IMR-90 (cell line): Measurements from ENCODE around the gene PI4KA. TPM values are rescaled to one million over a fixed set of nuclear protein-coding genes. Genes with fewer than 3 reads are reported as not detected.

Experiments used
- ATAC-seq: fragments of 200-7000 bp; cut with Tn5 transposase; 2 replicates; pipeline ENCODE4 v1.9.1; 2020; ENCODE audit warnings: low read depth, mild to moderate bottlenecking, moderate library complexity
- BruUV-seq: library from RNA; stranded (reverse); fragments of 400-500 nt; replicated peaks from 2 replicates; lab custom pipeline; 2021; lab: Mats Ljungman, UMichigan
- CTCF ChIA-PET: fragments of 300-600 bp; formaldehyde crosslinking; extraction: SDS; loops from one replicate; lab custom pipeline; 2021; ENCODE audit warnings: antibody characterized with exemption; lab: Yijun Ruan, JAX
- POLR2A ChIA-PET: fragments of 300-600 bp; sonication (Branson Sonifier 250); formaldehyde crosslinking; loops from one replicate; lab custom pipeline; 2022; ENCODE audit warnings: antibody characterized with exemption; ENCODE audit not compliant: unreplicated experiment; lab: Charles Lee
- DNase-seq: peaks from one replicate; pipeline ENCODE4 v3.0.0; 2013
- H2AFZ ChIP-seq: replicated peaks from 2 replicates; pipeline ENCODE3; 2013; ENCODE audit warnings: low read length, mild to moderate bottlenecking; ENCODE audit not compliant: poor library complexity
- H2AK5ac ChIP-seq: 2 replicates; pipeline ENCODE4 v1.6.1; 2013; ENCODE audit warnings: low read depth, low read length, inconsistent platforms
- H2AK9ac ChIP-seq: replicated peaks from 2 replicates; pipeline ENCODE3; 2013; ENCODE audit warnings: mild to moderate bottlenecking, low read depth, low read length, moderate library complexity; ENCODE audit not compliant: poor library complexity
- H2BK120ac ChIP-seq: 2 replicates; pipeline ENCODE4 v1.6.1; 2013; ENCODE audit warnings: low read depth, low read length, inconsistent platforms
- H2BK15ac ChIP-seq: 3 replicates; pipeline ENCODE4 v1.6.1; 2013; ENCODE audit warnings: low read depth, low read length, inconsistent platforms
- H2BK20ac ChIP-seq: 2 replicates; pipeline ENCODE4 v1.6.1; 2013; ENCODE audit warnings: low read depth, mild to moderate bottlenecking, inconsistent platforms, low read length, moderate library complexity
- H2BK5ac ChIP-seq: 2 replicates; pipeline ENCODE4 v1.6.1; 2013; ENCODE audit warnings: mild to moderate bottlenecking, low read depth, low read length, inconsistent platforms; ENCODE audit not compliant: poor library complexity, severe bottlenecking
- H3K14ac ChIP-seq: replicated peaks from 2 replicates; pipeline ENCODE4 v1.6.1; 2013; ENCODE audit warnings: low read depth, low read length, inconsistent platforms
- H3K18ac ChIP-seq: 2 replicates; pipeline ENCODE4 v1.6.1; 2013; ENCODE audit warnings: low read depth, low read length, control low read depth
- H3K23ac ChIP-seq: 2 replicates; pipeline ENCODE4 v1.6.1; 2013; ENCODE audit warnings: low read depth, low read length, inconsistent platforms
- H3K27ac ChIP-seq: 2 replicates; pipeline ENCODE4 v1.5.1; 2013; ENCODE audit warnings: mild to moderate bottlenecking, control low read depth, low read length; ENCODE audit not compliant: insufficient read depth
- H3K27me3 ChIP-seq: 2 replicates; pipeline ENCODE4 v1.6.1; 2013; ENCODE audit warnings: low read length; ENCODE audit not compliant: control insufficient read depth, insufficient read depth
- H3K36me3 ChIP-seq: 2 replicates; pipeline ENCODE4 v1.6.1; 2013; ENCODE audit warnings: low read length, mixed read lengths; ENCODE audit not compliant: control insufficient read depth, insufficient read depth
- H3K4ac ChIP-seq: 2 replicates; pipeline ENCODE4 v1.6.1; 2013; ENCODE audit warnings: low read depth, low read length, inconsistent platforms
- H3K4me1 ChIP-seq: 2 replicates; pipeline ENCODE4 v1.6.1; 2013; ENCODE audit warnings: low read length, mixed read lengths; ENCODE audit not compliant: control insufficient read depth, insufficient read depth
- H3K4me2 ChIP-seq: 2 replicates; pipeline ENCODE4 v1.6.1; 2013; ENCODE audit warnings: low read depth, mild to moderate bottlenecking, control low read depth, low read length, moderate library complexity
- H3K4me3 ChIP-seq: 2 replicates; pipeline ENCODE4 v1.5.1; 2013; ENCODE audit warnings: low read depth, mild to moderate bottlenecking, control low read depth, low read length, moderate library complexity; ENCODE audit not compliant: insufficient read depth
- H3K56ac ChIP-seq: 2 replicates; pipeline ENCODE4 v1.6.1; 2013; ENCODE audit warnings: low read length, inconsistent platforms; ENCODE audit not compliant: insufficient read depth; ENCODE audit errors: extremely low read depth
- H3K79me1 ChIP-seq, 2 experiments: 2 replicates each; pipeline ENCODE4 v1.6.1; 2013; ENCODE audit warnings: low read length in 2 of 2, inconsistent platforms in 1 of 2, low read depth in 1 of 2
- H3K9ac ChIP-seq: 2 replicates; pipeline ENCODE4 v1.6.1; 2013; ENCODE audit warnings: low read depth, low read length, control low read depth
- H3K9me1 ChIP-seq: 2 replicates; pipeline ENCODE4 v1.6.1; 2013; ENCODE audit warnings: low read length, inconsistent platforms; ENCODE audit not compliant: insufficient read depth
- H3K9me3 ChIP-seq: 2 replicates; pipeline ENCODE4 v1.6.1; 2013; ENCODE audit warnings: low read length; ENCODE audit not compliant: control insufficient read depth, insufficient read depth
- H4K20me1 ChIP-seq: 2 replicates; pipeline ENCODE4 v1.6.1; 2013; ENCODE audit warnings: low read length, inconsistent platforms; ENCODE audit not compliant: insufficient read depth
- H4K5ac ChIP-seq: 2 replicates; pipeline ENCODE4 v1.6.1; 2013; ENCODE audit warnings: mild to moderate bottlenecking, low read depth, low read length, control low read depth
- H4K8ac ChIP-seq, 2 experiments: 2 replicates each; pipeline ENCODE4 v1.6.1; 2013; ENCODE audit warnings: low read depth in 2 of 2, low read length in 2 of 2, control low read depth in 1 of 2, inconsistent platforms in 1 of 2
- H4K91ac ChIP-seq: 2 replicates; pipeline ENCODE4 v1.6.1; 2013; ENCODE audit warnings: low read depth, low read length, inconsistent platforms; ENCODE audit not compliant: insufficient read depth
- BHLHE40 ChIP-seq: fragments of 150-350 bp; IDR thresholded peaks from 2 replicates; pipeline ENCODE4 v1.6.1; 2016; ENCODE audit warnings: mild to moderate bottlenecking, low read depth, low read length
- CEBPB ChIP-seq: IDR thresholded peaks from 2 replicates; pipeline ENCODE4 v1.6.1; 2012; ENCODE audit warnings: low read depth, low read length, improper control_type of control experiment
- CHD1 ChIP-seq: IDR thresholded peaks from 2 replicates; pipeline ENCODE4 v1.6.1; 2012; ENCODE audit warnings: low read depth, low read length, improper control_type of control experiment
- CTCF ChIP-seq: conservative IDR thresholded peaks from 2 replicates; pipeline ENCODE4 v1.5.1; 2012; ENCODE audit warnings: mild to moderate bottlenecking, low read depth, low read length, improper control_type of control experiment
- FOS ChIP-seq: fragments of 150-350 bp; IDR thresholded peaks from 2 replicates; pipeline ENCODE4 v1.6.1; 2016; ENCODE audit warnings: low read depth, low read length
- MAFK ChIP-seq: IDR thresholded peaks from 2 replicates; pipeline ENCODE4 v1.6.1; 2012; ENCODE audit warnings: low read depth, low read length, improper control_type of control experiment
- MAZ ChIP-seq: IDR thresholded peaks from 2 replicates; pipeline ENCODE4 v1.6.1; 2012; ENCODE audit warnings: low read depth, mild to moderate bottlenecking, low read length, improper control_type of control experiment, moderate library complexity, borderline replicate concordance
- MXI1 ChIP-seq: IDR thresholded peaks from 2 replicates; pipeline ENCODE4 v1.6.1; 2012; ENCODE audit warnings: low read depth, mild to moderate bottlenecking, low read length, moderate library complexity, borderline replicate concordance
- NFE2L2 ChIP-seq: fragments of 150-350 bp; IDR thresholded peaks from 2 replicates; pipeline ENCODE4 v1.6.1; 2016; ENCODE audit warnings: low read depth, mild to moderate bottlenecking, low read length
- RAD21 ChIP-seq: IDR thresholded peaks from 2 replicates; pipeline ENCODE4 v1.6.1; 2012; ENCODE audit warnings: low read length, improper control_type of control experiment
- RCOR1 ChIP-seq: IDR thresholded peaks from 2 replicates; pipeline ENCODE4 v1.6.1; 2012; ENCODE audit warnings: mild to moderate bottlenecking, low read length, improper control_type of control experiment; ENCODE audit not compliant: insufficient replicate concordance
- RFX5 ChIP-seq: IDR thresholded peaks from 2 replicates; pipeline ENCODE4 v1.8.0; 2012; ENCODE audit warnings: low read depth, mild to moderate bottlenecking, low read length, moderate library complexity
- SMC3 ChIP-seq: fragments of 150-350 bp; IDR thresholded peaks from 2 replicates; pipeline ENCODE4 v1.6.1; 2016; ENCODE audit warnings: low read depth, mild to moderate bottlenecking, antibody characterized with exemption, low read length, moderate library complexity
- WGBS, 2 experiments: methylation state at CpG; one replicate each; pipeline versions ENCODE4 v1.1.5 to v1.1.7; 2013; ENCODE audit warnings: missing lambda C conversion rate in 2 of 2; ENCODE audit not compliant: insufficient read length in 1 of 2; ENCODE audit errors: extremely low coverage in 2 of 2; 5-methylcytosine and 5-hydroxymethylcytosine counted together
- dilution Hi-C: fragments of 300-500 bp; cut with HindIII; formaldehyde crosslinking; loops from one replicate; pipeline ENCODE4 v1.14.3; 2018; ENCODE audit warnings: low sequenced_read_pairs; ENCODE audit not compliant: unreplicated experiment
- in situ Hi-C: fragments of 300-500 bp; cut with MboI; formaldehyde crosslinking; loops from 3 replicates; pipeline ENCODE4 v1.14.3; 2019; ENCODE audit warnings: low sequenced_read_pairs, inconsistent platforms, mixed read lengths
- intact Hi-C: fragments of 100-400 bp; cut with micrococcal nuclease; formaldehyde crosslinking; loops from 2 replicates; pipeline ENCODE4 v1.10.0; 2022
- polyA plus RNA-seq, 3 experiments: library from polyadenylated mRNA; depleted of rRNA; stranded (reverse); fragments of >200 nt; gene quantifications; 2 replicates each; pipeline ENCODE4 v1.2.3, GENCODE V29; 2012; ENCODE audit warnings: low replicate concordance in 1 of 3
- total RNA-seq: library from RNA; depleted of rRNA; stranded (reverse); fragments of >200 nt; gene quantifications from 2 replicates; pipeline ENCODE4 v1.2.3, GENCODE V29; 2012
- TF ChIP-seq, protein P1 (sequence below): fragments of 150-350 bp; IDR thresholded peaks from 2 replicates; pipeline ENCODE4 v1.6.1; 2017; ENCODE audit warnings: mild to moderate bottlenecking, antibody characterized with exemption, low read length, low read depth

The PI4KA gene
- total and polyA plus RNA-seq, 2 of the 4 experiments (the other 2 are of a cell fraction), result 16.8 to 35.5 TPM

GRCh38 chr22:20740222-20740951, 118.2 kb downstream of the PI4KA start:
- Histone ChIP-seq H2AK5ac (no peak overlapping the region), H3K14ac (no peak overlapping the region), H4K91ac (no peak overlapping the region), H4K5ac (no peak overlapping the region), H3K27me3 (no peaks in the 10 kb centered on the region), H2BK20ac (no peak overlapping the region), H4K8ac (no peak overlapping the region), H3K9me1 (no peaks in the 10 kb centered on the region), H2AFZ (no peak overlapping the region), H3K27ac (no peak overlapping the region), H2BK120ac (no peak overlapping the region), H2AK9ac (no peak overlapping the region), H3K9ac (no peak overlapping the region), H2BK15ac (no peak overlapping the region), H3K79me1 (no peaks in the 10 kb centered on the region), H3K18ac (no peak overlapping the region), H3K4ac (no peak overlapping the region), H3K36me3 (peaks cover 36% of the 10 kb centered on the region), H2BK5ac (no peak overlapping the region), H4K20me1 (peaks cover 3% of the 10 kb centered on the region; the same call in 1 of the 2 replicates), H3K4me2 (no peak overlapping the region), H3K4me1 (no peaks in the 10 kb centered on the region), H3K56ac (no peak overlapping the region), H3K4me3 (no peak overlapping the region), H3K9me3 (no peaks in the 10 kb centered on the region), H3K23ac (no peak overlapping the region)
- ATAC-seq (no peak), DNase-seq (no peak)
- no peak for TF ChIP-seq SMC3
- TF ChIP-seq, protein P1, sequence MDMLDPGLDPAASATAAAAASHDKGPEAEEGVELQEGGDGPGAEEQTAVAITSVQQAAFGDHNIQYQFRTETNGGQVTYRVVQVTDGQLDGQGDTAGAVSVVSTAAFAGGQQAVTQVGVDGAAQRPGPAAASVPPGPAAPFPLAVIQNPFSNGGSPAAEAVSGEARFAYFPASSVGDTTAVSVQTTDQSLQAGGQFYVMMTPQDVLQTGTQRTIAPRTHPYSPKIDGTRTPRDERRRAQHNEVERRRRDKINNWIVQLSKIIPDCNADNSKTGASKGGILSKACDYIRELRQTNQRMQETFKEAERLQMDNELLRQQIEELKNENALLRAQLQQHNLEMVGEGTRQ, result no peak
- no peak for TF ChIP-seq MXI1
- no peak for TF ChIP-seq MAFK
- no peak for TF ChIP-seq RFX5
- TF ChIP-seq BHLHE40, result no peak
- no peak for TF ChIP-seq CTCF
- TF ChIP-seq MAZ, result no peak
- TF ChIP-seq CEBPB, result no peak
- no peak for TF ChIP-seq NFE2L2
- TF ChIP-seq FOS, result no peak
- TF ChIP-seq RCOR1, result no peak
- TF ChIP-seq CHD1, result no peak
- TF ChIP-seq RAD21, result no peak
- no CpG with 5 or more reads among the region's 2 CpGs for WGBS, 2 experiments
- ChIA-PET POLR2A (no interaction called here), CTCF (interaction anchor here (1.4 kb wide), 1 partner anchor 10 kb away, joined by 8 read pairs; no protein-coding TSS in a partner anchor)
- BruUV-seq, result no TSS peak
- dilution Hi-C loops (no loop called here), intact Hi-C loops (no loop called here), in situ Hi-C loops (no loop called here)
